DMS114 treated with DMSO at 0.1 percent for 48 hours (cell line): ENCODE data around the gene EML4.
"Not testable (repeated sequence)": the region's sequence is repeated elsewhere in the genome, so short reads cannot be mapped to it uniquely, and the experiment has no call there.

Source experiments
- DNase-seq: peaks from one replicate; lab custom pipeline; 2025; ENCODE audit not compliant: unreplicated experiment; lab: John Stamatoyannopoulos, UW

EML4 gene

DNA sequence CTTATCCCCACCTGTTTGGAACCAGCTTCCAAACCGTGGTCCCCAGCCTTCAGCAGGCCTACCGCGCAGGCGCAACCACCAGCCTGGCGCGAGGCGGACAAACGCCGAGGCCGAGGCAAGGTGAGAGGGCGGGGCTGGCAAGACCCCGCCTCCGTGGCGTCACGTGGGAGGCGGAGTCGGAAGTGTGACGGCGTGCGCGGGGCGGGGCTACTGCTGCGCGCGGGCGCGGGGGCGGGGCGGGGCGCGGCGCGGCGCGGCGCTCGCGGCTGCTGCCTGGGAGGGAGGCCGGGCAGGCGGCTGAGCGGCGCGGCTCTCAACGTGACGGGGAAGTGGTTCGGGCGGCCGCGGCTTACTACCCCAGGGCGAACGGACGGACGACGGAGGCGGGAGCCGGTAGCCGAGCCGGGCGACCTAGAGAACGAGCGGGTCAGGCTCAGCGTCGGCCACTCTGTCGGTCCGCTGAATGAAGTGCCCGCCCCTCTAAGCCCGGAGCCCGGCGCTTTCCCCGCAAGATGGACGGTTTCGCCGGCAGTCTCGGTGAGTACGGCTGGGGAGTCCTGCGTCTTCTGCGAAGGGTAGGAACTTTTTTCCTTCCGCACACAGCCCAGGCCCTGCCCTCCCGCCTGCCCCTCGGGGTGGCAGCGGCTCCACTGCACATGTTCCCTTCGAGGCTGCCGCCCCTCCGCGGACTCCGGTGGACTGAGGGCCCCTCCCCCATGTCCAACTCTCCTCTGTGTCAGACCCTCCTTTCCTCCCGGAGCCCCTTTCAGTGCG is at the start of gene EML4:
Gene EML4, plus strand, starts transcription at position 254 of the 774 bp plus-strand sequence. Its CDS starts 259 bp downstream, at position 513.
- peak; percentile 47 for DNase-seq

DNA sequence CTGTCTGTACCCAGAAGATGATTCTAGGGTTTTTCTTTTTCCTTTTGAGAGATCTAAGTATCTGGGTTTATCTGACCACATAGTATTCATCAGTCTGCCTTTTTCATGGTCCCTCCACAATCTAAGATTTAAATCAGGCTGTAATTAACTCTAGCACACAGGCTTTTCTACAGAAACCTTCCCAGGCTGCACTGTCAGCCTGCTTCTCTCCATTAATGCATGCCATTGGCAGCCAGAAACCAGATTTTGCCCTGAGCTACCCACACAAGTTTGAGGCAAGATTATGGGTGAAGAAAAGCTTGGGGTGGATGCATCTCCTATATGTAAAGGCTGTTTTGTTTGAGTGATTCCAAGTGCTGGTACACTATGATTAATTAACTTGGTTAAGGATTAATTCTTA is 45.7 kb upstream of the EML4 start:
- no peak for DNase-seq

DNA sequence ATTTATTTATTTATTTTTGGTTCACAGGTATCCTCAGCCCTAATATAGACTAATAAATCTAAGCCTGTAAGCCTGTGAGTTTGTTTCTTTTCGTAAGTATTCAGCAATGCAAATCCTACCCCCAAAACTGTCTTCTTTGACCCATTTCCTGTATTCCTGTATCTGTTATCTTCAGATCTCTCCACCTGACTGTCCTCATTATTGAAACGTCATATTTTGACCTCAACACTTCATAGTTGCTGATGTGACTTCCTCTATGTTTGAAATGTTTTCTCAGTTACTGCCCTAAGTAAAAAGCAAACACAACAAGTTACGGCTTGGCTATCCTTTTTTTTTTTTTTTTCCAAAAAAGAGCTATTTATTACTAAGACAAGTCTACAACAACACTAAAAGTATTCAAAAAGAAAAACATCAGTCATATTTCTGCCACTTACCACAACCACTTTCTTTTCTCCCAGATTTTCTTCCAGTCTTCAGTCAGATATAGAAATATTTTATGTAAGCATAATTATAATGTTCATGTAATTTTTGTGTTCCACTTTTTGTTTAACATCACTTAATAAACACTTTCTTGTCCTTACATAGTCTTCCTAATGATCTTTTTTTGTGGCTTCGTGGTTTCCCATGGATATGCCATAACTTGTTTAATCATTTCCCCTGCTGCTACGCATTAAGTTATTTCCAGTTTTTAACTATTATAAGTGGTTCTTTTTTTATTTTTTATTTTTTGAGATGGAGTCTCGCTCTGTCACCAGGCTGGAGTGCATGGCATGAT is 45.0 kb upstream of the EML4 start:
- DNase-seq = no peak

DNA sequence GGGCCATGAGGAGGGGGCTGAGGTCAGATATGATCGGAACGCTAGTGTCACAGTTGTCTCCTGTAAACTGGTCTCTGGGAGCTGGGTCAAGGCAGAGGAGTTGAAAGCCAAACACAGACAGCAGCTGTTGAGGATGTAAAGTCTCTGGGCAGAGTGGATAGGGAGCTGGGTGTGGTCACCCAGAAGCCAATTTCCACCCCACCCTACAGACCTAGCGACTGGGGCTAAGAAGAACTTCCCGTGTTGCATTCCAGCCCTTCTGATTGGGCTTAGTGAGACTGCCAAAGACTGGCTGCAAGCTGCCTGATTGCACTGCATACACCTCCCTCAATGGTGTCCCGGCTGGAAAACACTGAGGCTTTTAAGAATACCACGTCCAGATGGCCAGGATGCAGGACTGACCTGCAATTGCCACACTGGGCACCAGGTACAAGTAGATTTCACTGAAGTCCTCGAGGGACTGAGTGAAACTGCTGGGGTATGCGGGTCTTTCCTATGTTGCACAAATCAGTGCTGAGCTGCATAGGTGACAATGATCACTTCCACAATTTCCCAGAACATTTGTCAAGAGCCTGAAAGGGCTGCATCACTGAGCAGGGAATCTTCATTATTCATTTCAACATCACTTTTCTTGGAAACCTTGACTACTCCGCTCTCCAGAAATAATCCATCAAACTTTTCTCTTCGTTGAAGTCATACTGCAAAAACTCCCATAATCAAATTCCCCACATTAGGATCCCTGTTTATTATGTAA is 43.1 kb upstream of the EML4 start:
- no peak for DNase-seq

DNA sequence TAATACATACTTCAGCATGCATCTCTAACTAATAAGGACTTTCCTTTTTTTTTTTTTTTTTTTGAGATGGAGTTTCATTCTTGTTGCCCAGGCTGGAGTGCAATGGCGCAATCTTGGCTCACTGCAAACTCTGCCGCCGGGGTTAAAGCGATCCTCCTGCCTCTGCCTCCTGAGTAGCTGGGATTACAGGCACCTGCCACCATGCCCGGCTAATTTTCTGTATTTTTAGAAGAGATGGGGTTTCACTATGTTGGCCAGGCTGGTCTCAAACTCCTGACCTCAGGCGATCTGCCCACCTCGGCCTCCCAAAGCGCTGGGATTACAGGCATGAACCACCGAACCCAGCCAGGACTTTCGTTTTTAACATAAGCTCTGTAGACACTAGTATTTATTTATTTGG is 42.3 kb upstream of the EML4 start:
- not testable (repeated sequence) for DNase-seq

DNA sequence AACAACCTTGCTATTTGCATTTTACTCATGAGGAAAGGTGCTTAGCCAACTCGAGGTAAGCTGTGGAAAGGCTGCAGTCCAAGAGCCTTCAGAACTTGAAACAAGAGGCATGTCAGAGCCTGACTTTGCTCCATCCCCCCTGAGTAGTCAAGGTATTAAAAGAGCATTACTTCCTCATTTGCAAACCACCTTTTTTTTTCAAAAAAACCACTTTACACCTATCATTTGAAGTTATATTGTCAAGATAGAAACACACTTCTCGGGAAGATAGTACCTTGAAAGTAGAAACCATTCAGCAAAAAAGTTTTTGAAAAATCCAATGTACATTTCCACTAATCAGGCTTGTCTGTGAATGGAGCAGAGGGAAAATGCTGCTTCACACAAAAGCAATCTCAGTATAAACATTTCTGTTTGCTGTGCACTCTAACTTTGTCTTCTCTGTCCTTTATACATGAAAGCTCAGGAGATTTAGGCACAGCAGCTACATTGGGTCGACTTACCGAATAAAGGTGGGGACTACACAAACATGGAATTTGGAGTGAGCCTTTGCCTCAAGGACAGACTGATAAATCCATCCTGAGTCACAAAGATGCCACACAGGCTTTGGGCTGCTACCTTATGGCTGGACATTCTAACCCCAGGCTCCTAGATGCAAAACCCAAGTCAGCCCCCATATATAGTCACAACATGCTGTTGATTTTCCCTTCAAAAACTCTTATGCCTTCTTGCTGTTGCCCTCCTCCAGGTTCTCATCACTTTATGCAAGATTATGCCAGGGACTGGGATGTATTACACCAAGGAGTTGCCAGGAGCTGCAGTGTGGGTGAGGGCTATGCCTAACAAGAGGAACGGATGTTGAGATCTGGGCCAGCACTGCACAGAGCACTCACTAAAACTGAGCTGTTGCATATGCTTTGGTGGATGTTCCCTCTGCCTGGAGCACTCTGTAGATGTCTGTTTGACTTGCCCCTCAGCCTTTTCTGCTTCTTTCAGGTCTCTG is 41.4 kb upstream of the EML4 start:
- DNase-seq = no peak

DNA sequence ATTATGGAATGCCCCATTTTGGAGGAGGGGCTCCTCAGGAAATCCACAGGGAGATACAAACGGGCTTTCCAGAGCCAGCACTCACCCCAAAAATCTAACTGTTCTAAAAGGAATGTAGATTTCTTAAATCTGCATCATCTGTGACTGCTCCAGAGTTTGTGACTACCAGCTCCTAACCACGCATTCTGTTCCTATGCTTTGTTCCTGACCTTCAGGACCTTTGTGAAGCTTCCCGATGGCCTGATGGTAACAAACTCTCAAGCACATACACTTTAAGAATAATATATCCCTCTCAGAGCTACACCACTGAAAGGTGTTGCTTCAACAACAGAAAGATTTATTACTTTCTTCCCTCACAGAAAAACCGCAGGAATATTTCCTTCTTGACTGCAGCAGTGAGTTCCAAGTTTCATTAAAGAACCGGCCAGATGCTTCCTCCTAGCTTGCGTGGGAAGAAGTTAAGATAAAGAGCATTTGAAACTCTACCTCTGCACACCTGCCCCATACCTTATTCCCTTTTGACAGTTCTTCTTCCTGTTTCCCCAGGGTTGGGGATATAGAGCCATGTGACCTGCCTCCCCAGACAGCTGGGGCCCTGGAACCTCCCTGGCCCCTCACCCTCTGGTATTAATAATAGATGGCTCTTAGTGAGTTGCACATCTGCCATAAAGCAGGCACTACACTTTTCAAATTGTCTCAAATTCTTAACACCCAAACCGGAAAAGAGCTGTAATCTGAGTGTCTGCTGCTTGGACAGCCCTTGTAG is 40.2 kb upstream of the EML4 start:
- DNase-seq = no peak

- no peak for DNase-seq
These were observed 39.7 kb upstream of the EML4 start for GRCh38 chr2:42129487-42129852.

GRCh38 chr2:42129947-42130346 is 39.2 kb upstream of the EML4 start:
- no peak for DNase-seq

- DNase-seq = not testable (repeated sequence)
These were observed 38.3 kb upstream of the EML4 start for GRCh38 chr2:42130858-42131257.

DNA sequence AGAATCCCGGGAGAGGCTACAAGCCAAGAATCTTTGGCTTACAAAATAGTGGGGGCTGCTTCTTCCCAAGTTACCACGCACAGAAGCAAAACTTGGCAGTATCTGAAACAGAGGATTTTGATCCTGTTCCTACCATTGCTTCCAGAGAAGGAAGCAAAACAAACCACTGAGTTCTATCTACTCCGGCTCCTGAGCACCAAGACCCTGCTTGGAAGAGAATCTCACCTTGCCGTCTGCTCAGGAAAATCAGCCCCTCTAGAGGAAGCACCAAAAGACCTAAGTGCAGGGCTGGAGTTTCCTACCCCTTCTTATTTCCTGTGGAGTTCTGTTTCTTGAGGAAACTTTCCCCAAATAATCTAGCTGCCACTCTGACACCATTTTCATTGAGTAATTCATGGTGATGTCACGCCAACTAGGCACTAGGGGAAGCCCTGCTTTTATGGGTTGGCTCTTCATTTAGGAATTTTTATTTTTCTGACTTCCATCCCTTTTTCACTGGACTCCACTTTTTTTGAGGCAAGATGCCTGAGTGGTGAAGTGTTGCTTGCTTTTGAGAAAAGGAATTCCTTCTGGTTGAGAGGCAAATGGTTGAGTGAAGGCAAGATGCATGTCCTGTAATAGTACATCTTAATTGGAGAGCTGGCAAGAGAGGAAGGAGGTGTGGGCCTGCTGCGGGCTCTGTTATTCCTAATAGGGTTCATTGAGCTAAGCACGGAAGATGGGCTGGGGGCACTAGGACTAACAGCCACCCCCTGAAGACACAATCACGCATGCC is 36.8 kb upstream of the EML4 start:
- DNase-seq = no peak

DNA sequence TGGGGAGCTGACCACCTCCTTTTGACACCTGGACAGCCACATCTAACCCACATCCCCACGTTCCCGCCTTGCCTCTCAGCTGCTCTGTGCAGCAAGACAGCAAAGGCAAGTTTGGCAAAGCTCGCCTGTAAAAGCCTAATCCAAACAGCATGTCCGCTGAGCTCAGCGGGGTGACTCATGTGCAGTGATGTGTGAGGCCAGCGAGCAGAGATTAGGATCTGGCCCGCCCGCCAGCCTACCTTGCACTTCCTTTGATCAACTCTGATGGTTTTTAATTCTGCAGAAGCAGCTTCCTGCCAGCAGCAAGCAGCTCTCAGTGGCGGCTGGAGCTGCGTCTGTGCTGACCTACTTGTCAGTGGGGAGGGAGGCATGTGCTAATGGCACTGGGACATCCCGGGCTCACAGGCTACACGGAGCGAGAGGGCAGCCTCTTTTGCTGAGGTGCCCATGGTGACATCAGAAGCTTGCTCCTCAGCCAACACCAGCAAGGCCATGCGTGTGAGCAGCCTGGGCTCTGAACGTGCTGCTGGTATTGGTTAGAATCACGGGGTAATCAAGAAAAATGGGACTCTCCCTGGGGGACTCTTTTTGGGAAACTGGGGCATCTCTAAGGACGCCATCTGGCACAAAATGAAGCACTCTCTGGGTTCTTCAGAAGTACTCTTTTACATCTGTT is 36.0 kb upstream of the EML4 start:
- no peak for DNase-seq

- DNase-seq = no peak
These were observed 35.4 kb upstream of the EML4 start for GRCh38 chr2:42133771-42134195.

DNA sequence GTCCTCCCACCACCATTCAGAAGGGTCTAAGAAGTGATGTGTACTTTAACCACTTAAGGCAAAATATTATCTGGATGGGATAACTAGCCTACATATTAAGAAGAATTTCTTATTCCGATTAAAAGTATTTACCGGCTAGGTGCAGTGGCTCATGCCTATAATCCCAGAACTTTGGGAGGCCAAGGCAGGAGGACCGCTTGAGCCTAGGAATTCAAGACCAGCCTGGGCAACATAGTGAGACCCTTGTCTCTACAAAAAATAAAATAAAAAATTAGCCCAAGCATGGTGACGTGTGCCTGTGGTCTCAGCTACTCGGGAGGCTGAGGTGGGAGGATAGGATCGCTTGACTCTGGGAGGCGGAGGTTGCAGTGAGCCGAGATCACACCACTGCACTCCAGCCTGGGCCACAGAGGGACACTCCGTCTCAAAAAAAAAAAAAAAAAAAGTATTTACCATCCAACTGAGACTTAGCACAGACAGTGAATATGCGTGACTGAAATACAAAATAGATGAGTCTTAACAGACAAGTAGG is 34.7 kb upstream of the EML4 start:
- not testable (repeated sequence) for DNase-seq

DNA sequence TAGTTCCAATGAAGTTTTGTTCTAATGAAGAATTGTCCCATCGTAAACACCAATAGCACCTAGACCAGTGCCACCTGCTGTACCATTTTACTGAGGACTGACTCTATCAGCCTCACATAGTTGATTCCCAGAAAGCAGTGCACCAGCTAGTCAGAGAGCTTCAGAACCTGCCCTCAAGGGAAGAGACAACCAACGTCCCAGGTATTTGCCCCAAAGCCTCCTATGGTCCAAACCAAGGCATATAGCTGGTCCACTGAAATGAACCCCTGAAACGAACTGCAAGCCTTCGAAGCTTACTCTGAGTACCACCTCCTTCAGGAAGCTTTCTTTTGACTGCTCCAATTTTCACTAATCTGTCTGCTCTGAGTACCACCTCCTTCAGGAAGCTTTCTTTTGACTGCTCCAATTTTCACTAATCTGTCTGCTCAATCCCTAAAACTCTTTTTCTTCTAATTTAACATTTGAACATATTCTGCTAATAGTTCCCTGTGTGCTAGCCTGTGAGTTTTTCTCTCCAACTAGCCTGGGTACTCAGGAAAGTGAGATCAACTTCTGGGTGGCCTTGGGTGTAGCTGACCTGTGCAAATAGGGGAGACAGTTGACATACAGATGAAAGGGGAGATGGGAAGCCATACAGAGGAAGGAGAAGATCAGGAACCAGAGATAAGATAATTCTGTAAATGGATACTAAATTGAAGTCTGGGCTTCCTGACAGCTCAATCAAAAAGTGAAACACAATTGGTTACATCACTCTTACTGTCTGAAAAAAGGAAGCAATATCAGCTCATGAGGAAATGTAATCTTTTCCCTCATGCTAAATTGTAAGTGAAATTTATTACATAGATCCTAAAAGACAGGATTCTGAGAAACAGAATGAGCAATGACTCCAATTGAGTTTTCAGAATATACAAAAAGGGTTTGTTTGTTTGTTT is 33.5 kb upstream of the EML4 start:
- DNase-seq = no peak

GRCh38 chr2:42136782-42137124 is 32.4 kb upstream of the EML4 start:
- no peak for DNase-seq
